GM04504 (cell line): ENCODE data around the gene KLF9.
"Not testable (repeated sequence)": the region's sequence is repeated elsewhere in the genome, so short reads cannot be mapped to it uniquely, and the experiment has no call there.

Source experiments
- DNase-seq: peaks from one replicate; pipeline ENCODE4 v3.0.0-alpha.2; 2012; ENCODE audit warnings: low read depth

KLF9 gene

GRCh38 chr9:70403618-70404025, 10.8 kb downstream of the KLF9 start:
- DNase-seq, result no peak

- DNase-seq, result no peak
Observed at GRCh38 chr9:70403166-70403565, 11.3 kb downstream of the KLF9 start.

- DNase-seq, result no peak
Observed at GRCh38 chr9:70402213-70402612, 12.2 kb downstream of the KLF9 start.

GRCh38 chr9:70401241-70401640, 13.2 kb downstream of the KLF9 start:
- DNase-seq, result not testable (repeated sequence)

GRCh38 chr9:70400107-70400892, 14.2 kb downstream of the KLF9 start:
- no peak for DNase-seq

- DNase-seq, result no peak
Observed at GRCh38 chr9:70399141-70399540, 15.3 kb downstream of the KLF9 start.

- DNase-seq, result no peak
Observed at GRCh38 chr9:70398145-70398556, 16.3 kb downstream of the KLF9 start.

GRCh38 chr9:70395652-70396051, 18.8 kb downstream of the KLF9 start:
- no peak for DNase-seq

GRCh38 chr9:70392850-70393249, 21.6 kb downstream of the KLF9 start:
- no peak for DNase-seq

- DNase-seq, result no peak
Observed at GRCh38 chr9:70392189-70392588, 22.3 kb downstream of the KLF9 start.

GRCh38 chr9:70390933-70391341, 23.5 kb downstream of the KLF9 start:
- no peak for DNase-seq

- no peak for DNase-seq
Observed at GRCh38 chr9:70389621-70390266, 24.7 kb downstream of the KLF9 start.

- DNase-seq, result no peak
Observed at GRCh38 chr9:70389188-70389587, 25.3 kb downstream of the KLF9 start.

- no peak for DNase-seq
Observed at GRCh38 chr9:70387663-70388062, 26.8 kb downstream of the KLF9 start.

GRCh38 chr9:70385426-70385825, 29.0 kb downstream of the KLF9 start:
- no peak for DNase-seq

GRCh38 chr9:70382709-70383605, 31.5 kb downstream of the KLF9 start:
- no peak for DNase-seq

- no peak for DNase-seq
Observed at GRCh38 chr9:70382046-70382708, 32.3 kb downstream of the KLF9 start.

- no peak for DNase-seq
Observed at GRCh38 chr9:70374962-70375618, 39.4 kb downstream of the KLF9 start.

- no peak for DNase-seq
Observed at GRCh38 chr9:70367305-70367930, 47.0 kb downstream of the KLF9 start.

GRCh38 chr9:70363760-70364159, 50.7 kb downstream of the KLF9 start:
- DNase-seq, result no peak

- no peak for DNase-seq
Observed at GRCh38 chr9:70362952-70363351, 51.5 kb downstream of the KLF9 start.
